GM21526 (cell line): ENCODE data around the gene PARM1.
A peak's percentile ranks its signal among the peaks of the same experiment; 100 is the strongest.

ENCODE experiments used
- ATAC-seq: cut with Tn5 transposase; IDR thresholded peaks from one replicate; pipeline ENCODE4 v1.9.1; 2021; ENCODE audit warnings: moderate library complexity; ENCODE audit not compliant: unreplicated experiment, low FRiP score

Gene PARM1

DNA sequence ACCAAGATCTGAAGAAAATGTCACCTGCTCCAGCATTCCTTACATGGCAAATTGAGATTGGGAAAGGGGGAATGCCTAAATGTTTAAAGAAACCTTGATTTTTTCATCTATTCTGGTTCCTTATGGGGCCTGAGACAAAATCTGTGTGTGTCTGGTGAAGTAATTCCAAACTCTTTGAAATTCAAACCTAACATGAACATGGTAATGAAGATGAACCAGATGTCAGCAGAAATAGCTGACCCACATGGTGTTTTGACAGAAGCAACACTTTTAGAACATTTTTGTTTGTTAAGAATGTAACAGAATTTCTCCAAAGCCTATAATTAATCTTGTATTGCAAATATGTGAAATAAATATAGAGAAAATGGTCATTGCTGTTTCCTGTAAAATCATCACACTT, 133.0 kb downstream of the PARM1 start:
- ATAC-seq: no peak

- ATAC-seq: peak; percentile 78
Observed at GRCh38 chr4:75069493-75070074, 136.7 kb downstream of the PARM1 start.

GRCh38 chr4:75071317-75071716, 138.4 kb downstream of the PARM1 start:
- no peak for ATAC-seq

DNA sequence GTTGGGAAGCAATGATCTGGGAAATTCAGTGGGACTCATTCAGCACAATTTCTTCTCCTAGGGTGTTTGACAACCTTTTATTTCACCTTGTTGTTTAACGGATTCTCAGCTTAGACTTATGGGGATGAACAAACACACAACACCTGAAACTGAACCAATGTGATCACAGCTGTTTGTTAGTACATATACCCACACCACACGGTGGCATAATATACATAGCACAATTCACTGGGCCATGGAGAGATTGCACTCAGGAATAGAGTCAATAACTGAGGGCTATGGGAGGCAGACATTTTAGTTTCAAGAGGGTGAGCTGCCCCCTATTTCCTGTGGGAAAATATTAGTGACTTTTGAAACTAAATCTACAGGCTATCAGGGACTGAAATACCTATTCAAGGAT, 148.0 kb downstream of the PARM1 start:
- no peak for ATAC-seq

GRCh38 chr4:75081561-75081960, 148.6 kb downstream of the PARM1 start:
- ATAC-seq: no peak

DNA sequence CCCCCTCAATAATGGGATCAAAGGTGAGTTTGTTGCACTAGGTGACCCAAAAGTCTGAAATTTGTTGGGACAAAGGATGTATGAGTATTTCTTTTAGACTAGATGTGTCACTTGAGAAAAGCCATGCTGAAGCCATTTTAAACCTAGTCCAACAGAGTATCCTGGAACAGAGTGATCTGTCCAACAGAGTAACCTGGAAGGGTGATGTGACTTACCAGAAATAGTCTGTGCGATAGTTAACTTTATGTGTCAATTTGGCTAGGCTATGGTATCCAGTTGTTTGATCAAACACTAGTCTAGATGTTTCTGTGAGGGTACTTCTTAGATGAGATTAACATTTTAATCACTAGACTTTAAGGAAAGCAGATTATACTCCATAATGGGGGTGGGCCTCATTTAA, 154.5 kb downstream of the PARM1 start:
- ATAC-seq: no peak

GRCh38 chr4:75087865-75088264, 154.9 kb downstream of the PARM1 start:
- ATAC-seq: peak; percentile 88

DNA sequence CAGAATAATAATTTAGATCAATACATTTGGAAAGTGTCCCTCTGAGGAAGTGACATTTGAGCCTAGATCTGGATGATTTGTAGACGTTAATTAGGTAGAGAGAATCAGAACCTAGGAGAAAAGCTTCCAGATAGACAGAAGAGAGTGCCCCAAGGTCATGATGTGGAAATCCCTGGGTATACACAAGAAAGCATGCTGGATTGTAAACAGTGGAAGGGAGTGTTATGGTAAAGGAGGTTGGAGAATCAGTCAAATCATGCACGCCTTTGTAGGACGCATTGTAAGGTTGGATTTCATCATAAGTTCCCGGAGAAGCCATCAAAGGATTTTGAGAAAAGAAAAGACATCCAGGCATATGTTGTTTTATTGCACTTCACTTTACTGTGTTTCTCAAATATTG, 156.3 kb downstream of the PARM1 start:
- ATAC-seq: no peak

DNA sequence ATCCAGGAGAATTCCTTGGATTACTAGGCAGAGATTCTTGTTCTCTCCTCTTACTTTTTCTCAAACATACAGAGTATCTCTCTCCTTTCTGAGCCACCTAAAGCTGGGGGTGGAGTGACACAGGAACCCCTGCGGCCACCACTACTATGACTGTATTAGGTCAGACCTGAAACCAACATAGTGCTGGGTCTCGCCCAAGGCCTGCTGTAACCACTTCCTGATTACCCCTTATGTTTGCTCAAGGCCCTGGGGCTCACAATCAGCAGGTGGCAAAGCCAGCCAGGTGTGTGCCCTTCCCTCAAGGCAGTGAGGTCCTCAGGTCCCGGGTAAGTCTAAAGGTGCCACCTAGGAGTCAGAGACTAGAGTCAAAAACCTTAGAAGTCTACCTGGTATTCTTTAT, 166.4 kb downstream of the PARM1 start:
- ATAC-seq: peak; percentile 93
